ENCODE data around the gene HAUS8.
"Not testable (repeated sequence)": the region's sequence is repeated elsewhere in the genome, so short reads cannot be mapped to it uniquely, and the experiment has no call there.

Gene HAUS8

GRCh38 chr19:17112271-17112670 lies 37.0 kb upstream of the HAUS8 start:
- H3K36me3 ChIP-seq (ENCODE audit: control insufficient read depth in 5 of 5, insufficient read depth in 5 of 5, low read length in 5 of 5): peaks cover 0 to 27% (median 14%) of the 10 kb centered on the region in 5 donors
- no peak overlapping the region for H3K4me3 ChIP-seq (ENCODE audit: low read depth in 1 of 5, low read length in 5 of 5)
- peaks cover 6 to 78% (median 53%) of the 10 kb centered on the region in 5 donors for H3K4me1 ChIP-seq (ENCODE audit: control insufficient read depth in 5 of 5, insufficient read depth in 5 of 5, low read length in 5 of 5)
- peak overlapping the region in 1 of 5 donors; percentile 43 for H3K9ac ChIP-seq (ENCODE audit: low read length in 5 of 5)
- H3K9me3 ChIP-seq (ENCODE audit: control insufficient read depth in 5 of 5, low read length in 5 of 5): no peaks in the 10 kb centered on the region
- no peaks in the 10 kb centered on the region for H3K27me3 ChIP-seq (ENCODE audit: control insufficient read depth in 5 of 5, insufficient read depth in 4 of 5, low read length in 5 of 5)
- no peak overlapping the region for H3K27ac ChIP-seq (ENCODE audit: low read depth, low read length)

- Histone ChIP-seq H3K4me3 (ENCODE audit: low read depth in 1 of 5, low read length in 5 of 5) (no peak overlapping the region), H3K36me3 (ENCODE audit: control insufficient read depth in 5 of 5, insufficient read depth in 5 of 5, low read length in 5 of 5) (peaks cover 0 to 27% (median 15%) of the 10 kb centered on the region in 5 donors), H3K9ac (ENCODE audit: low read length in 5 of 5) (no peak overlapping the region), H3K4me1 (ENCODE audit: control insufficient read depth in 5 of 5, insufficient read depth in 5 of 5, low read length in 5 of 5) (peaks cover 6 to 77% (median 51%) of the 10 kb centered on the region in 5 donors), H3K9me3 (ENCODE audit: control insufficient read depth in 5 of 5, low read length in 5 of 5) (no peaks in the 10 kb centered on the region), H3K27me3 (ENCODE audit: control insufficient read depth in 5 of 5, insufficient read depth in 4 of 5, low read length in 5 of 5) (no peaks in the 10 kb centered on the region), H3K27ac (ENCODE audit: low read depth, low read length) (no peak overlapping the region)
Observed at GRCh38 chr19:17111766-17112165, 36.5 kb upstream of the HAUS8 start.

- H3K4me1 ChIP-seq (ENCODE audit: control insufficient read depth in 5 of 5, insufficient read depth in 5 of 5, low read length in 5 of 5): peaks cover 6 to 66% (median 45%) of the 10 kb centered on the region in 5 donors
- H3K9ac ChIP-seq (ENCODE audit: low read length in 5 of 5): no peak overlapping the region
- H3K4me3 ChIP-seq (ENCODE audit: low read depth in 1 of 5, low read length in 5 of 5): no peak overlapping the region
- H3K27ac ChIP-seq (ENCODE audit: low read depth, low read length): no peak overlapping the region
- H3K36me3 ChIP-seq (ENCODE audit: control insufficient read depth in 5 of 5, insufficient read depth in 5 of 5, low read length in 5 of 5): peaks cover 0 to 35% (median 15%) of the 10 kb centered on the region in 5 donors
- H3K9me3 ChIP-seq (ENCODE audit: control insufficient read depth in 5 of 5, low read length in 5 of 5): no peaks in the 10 kb centered on the region
- H3K27me3 ChIP-seq (ENCODE audit: control insufficient read depth in 5 of 5, insufficient read depth in 4 of 5, low read length in 5 of 5): no peaks in the 10 kb centered on the region
Observed at GRCh38 chr19:17110599-17110966, 35.3 kb upstream of the HAUS8 start.

GRCh38 chr19:17109962-17110598 lies 34.8 kb upstream of the HAUS8 start:
- H3K36me3 ChIP-seq (ENCODE audit: control insufficient read depth in 5 of 5, insufficient read depth in 5 of 5, low read length in 5 of 5): peaks cover 0 to 37% (median 15%) of the 10 kb centered on the region in 5 donors
- H3K27ac ChIP-seq (ENCODE audit: low read depth, low read length): peak overlapping the region; percentile 30
- H3K9me3 ChIP-seq (ENCODE audit: control insufficient read depth in 5 of 5, low read length in 5 of 5): no peaks in the 10 kb centered on the region
- H3K4me3 ChIP-seq (ENCODE audit: low read depth in 1 of 5, low read length in 5 of 5): no peak overlapping the region
- H3K27me3 ChIP-seq (ENCODE audit: control insufficient read depth in 5 of 5, insufficient read depth in 4 of 5, low read length in 5 of 5): no peaks in the 10 kb centered on the region
- H3K9ac ChIP-seq (ENCODE audit: low read length in 5 of 5): peak overlapping the region in 1 of 5 donors; percentile 20
- H3K4me1 ChIP-seq (ENCODE audit: control insufficient read depth in 5 of 5, insufficient read depth in 5 of 5, low read length in 5 of 5): peaks cover 6 to 70% (median 45%) of the 10 kb centered on the region in 5 donors

GRCh38 chr19:17109300-17109699 lies 34.0 kb upstream of the HAUS8 start:
- Histone ChIP-seq H3K9me3 (ENCODE audit: control insufficient read depth in 5 of 5, low read length in 5 of 5) (no peaks in the 10 kb centered on the region), H3K4me3 (ENCODE audit: low read depth in 1 of 5, low read length in 5 of 5) (no peak overlapping the region), H3K27me3 (ENCODE audit: control insufficient read depth in 5 of 5, insufficient read depth in 4 of 5, low read length in 5 of 5) (no peaks in the 10 kb centered on the region), H3K4me1 (ENCODE audit: control insufficient read depth in 5 of 5, insufficient read depth in 5 of 5, low read length in 5 of 5) (peaks cover 6 to 70% (median 44%) of the 10 kb centered on the region in 5 donors), H3K9ac (ENCODE audit: low read length in 5 of 5) (no peak overlapping the region), H3K36me3 (ENCODE audit: control insufficient read depth in 5 of 5, insufficient read depth in 5 of 5, low read length in 5 of 5) (peaks cover 0 to 40% (median 17%) of the 10 kb centered on the region in 5 donors), H3K27ac (ENCODE audit: low read depth, low read length) (peak overlapping the region; percentile 30)

GRCh38 chr19:17108453-17108784 lies 33.2 kb upstream of the HAUS8 start:
- Histone ChIP-seq H3K9ac (ENCODE audit: low read length in 5 of 5) (peak overlapping the region in 2 of 5 donors; percentile 13 to 63), H3K36me3 (ENCODE audit: control insufficient read depth in 5 of 5, insufficient read depth in 5 of 5, low read length in 5 of 5) (peaks cover 0 to 45% (median 18%) of the 10 kb centered on the region in 5 donors), H3K4me3 (ENCODE audit: low read depth in 1 of 5, low read length in 5 of 5) (peak overlapping the region in 2 of 5 donors; percentile 18 to 26), H3K27ac (ENCODE audit: low read depth, low read length) (peak overlapping the region; percentile 71), H3K27me3 (ENCODE audit: control insufficient read depth in 5 of 5, insufficient read depth in 4 of 5, low read length in 5 of 5) (no peaks in the 10 kb centered on the region), H3K9me3 (ENCODE audit: control insufficient read depth in 5 of 5, low read length in 5 of 5) (no peaks in the 10 kb centered on the region), H3K4me1 (ENCODE audit: control insufficient read depth in 5 of 5, insufficient read depth in 5 of 5, low read length in 5 of 5) (peaks cover 6 to 61% (median 40%) of the 10 kb centered on the region in 5 donors)

- Histone ChIP-seq H3K9ac (ENCODE audit: low read length in 5 of 5) (peak overlapping the region in 2 of 5 donors; percentile 37 to 39), H3K4me1 (ENCODE audit: control insufficient read depth in 5 of 5, insufficient read depth in 5 of 5, low read length in 5 of 5) (peaks cover 6 to 55% (median 34%) of the 10 kb centered on the region in 5 donors), H3K9me3 (ENCODE audit: control insufficient read depth in 5 of 5, low read length in 5 of 5) (peaks cover 0 to 4% (median 0%) of the 10 kb centered on the region in 5 donors), H3K4me3 (ENCODE audit: low read depth in 1 of 5, low read length in 5 of 5) (peak overlapping the region in 2 of 5 donors; percentile 18 to 26), H3K36me3 (ENCODE audit: control insufficient read depth in 5 of 5, insufficient read depth in 5 of 5, low read length in 5 of 5) (peaks cover 0 to 51% (median 23%) of the 10 kb centered on the region in 5 donors), H3K27ac (ENCODE audit: low read depth, low read length) (peak overlapping the region; percentile 71), H3K27me3 (ENCODE audit: control insufficient read depth in 5 of 5, insufficient read depth in 4 of 5, low read length in 5 of 5) (no peaks in the 10 kb centered on the region)
Observed at GRCh38 chr19:17107546-17108452, 32.5 kb upstream of the HAUS8 start.

- H3K27me3 ChIP-seq (ENCODE audit: control insufficient read depth in 5 of 5, insufficient read depth in 4 of 5, low read length in 5 of 5); H3K9ac ChIP-seq (ENCODE audit: low read length in 5 of 5); H3K4me3 ChIP-seq (ENCODE audit: low read depth in 1 of 5, low read length in 5 of 5); H3K9me3 ChIP-seq (ENCODE audit: control insufficient read depth in 5 of 5, low read length in 5 of 5): not testable (repeated sequence)
- Histone ChIP-seq H3K27ac (ENCODE audit: low read depth, low read length) (peak overlapping the region; percentile 71), H3K36me3 (ENCODE audit: control insufficient read depth in 5 of 5, insufficient read depth in 5 of 5, low read length in 5 of 5) (peaks cover 0 to 58% (median 28%) of the 10 kb centered on the region in 5 donors), H3K4me1 (ENCODE audit: control insufficient read depth in 5 of 5, insufficient read depth in 5 of 5, low read length in 5 of 5) (peaks cover 6 to 47% (median 30%) of the 10 kb centered on the region in 5 donors)
Observed at GRCh38 chr19:17106964-17107363, 31.7 kb upstream of the HAUS8 start.

GRCh38 chr19:17105556-17105955 lies 30.3 kb upstream of the HAUS8 start:
- no peaks in the 10 kb centered on the region for H3K27me3 ChIP-seq (ENCODE audit: control insufficient read depth in 5 of 5, insufficient read depth in 4 of 5, low read length in 5 of 5)
- no peak overlapping the region for H3K27ac ChIP-seq (ENCODE audit: low read depth, low read length)
- H3K4me3 ChIP-seq (ENCODE audit: low read depth in 1 of 5, low read length in 5 of 5): no peak overlapping the region
- peaks cover 0 to 4% (median 0%) of the 10 kb centered on the region in 5 donors for H3K9me3 ChIP-seq (ENCODE audit: control insufficient read depth in 5 of 5, low read length in 5 of 5)
- peaks cover 6 to 36% (median 22%) of the 10 kb centered on the region in 5 donors for H3K4me1 ChIP-seq (ENCODE audit: control insufficient read depth in 5 of 5, insufficient read depth in 5 of 5, low read length in 5 of 5)
- peaks cover 0 to 58% (median 36%) of the 10 kb centered on the region in 5 donors for H3K36me3 ChIP-seq (ENCODE audit: control insufficient read depth in 5 of 5, insufficient read depth in 5 of 5, low read length in 5 of 5)
- H3K9ac ChIP-seq (ENCODE audit: low read length in 5 of 5): no peak overlapping the region

GRCh38 chr19:17104679-17105078 lies 29.4 kb upstream of the HAUS8 start:
- H3K27ac ChIP-seq (ENCODE audit: low read depth, low read length): no peak overlapping the region
- H3K4me3 ChIP-seq (ENCODE audit: low read depth in 1 of 5, low read length in 5 of 5): no peak overlapping the region
- H3K9me3 ChIP-seq (ENCODE audit: control insufficient read depth in 5 of 5, low read length in 5 of 5): peaks cover 0 to 4% (median 0%) of the 10 kb centered on the region in 5 donors
- H3K36me3 ChIP-seq (ENCODE audit: control insufficient read depth in 5 of 5, insufficient read depth in 5 of 5, low read length in 5 of 5): peaks cover 0 to 54% (median 32%) of the 10 kb centered on the region in 5 donors
- no peak overlapping the region for H3K9ac ChIP-seq (ENCODE audit: low read length in 5 of 5)
- H3K4me1 ChIP-seq (ENCODE audit: control insufficient read depth in 5 of 5, insufficient read depth in 5 of 5, low read length in 5 of 5): peaks cover 6 to 29% (median 16%) of the 10 kb centered on the region in 5 donors
- no peaks in the 10 kb centered on the region for H3K27me3 ChIP-seq (ENCODE audit: control insufficient read depth in 5 of 5, insufficient read depth in 4 of 5, low read length in 5 of 5)
